Uterus (tissue), 4 donors: Measurements from ENCODE around the gene CNTNAP5. TPM values are rescaled to one million over a fixed set of nuclear protein-coding genes. Genes with fewer than 3 reads are reported as not detected.

Source experiments
- DNase-seq, 2 donors: peaks; one replicate each; pipeline ENCODE4 v3.0.0-alpha.2; 2019 to 2020
- H3K27ac ChIP-seq, 2 donors: fragments of 200-600 bp; sonication (generic); 1 replicate in 1 of 2; 2 replicates in 1 of 2; pipeline ENCODE4 v1.5.1; 2016 to 2018
- H3K27me3 ChIP-seq, 2 donors: fragments of 200-600 bp; sonication (generic); one replicate each; pipeline ENCODE4 v1.5.1; 2018 to 2019; ENCODE audit warnings: control low read depth in 1 of 2
- H3K36me3 ChIP-seq, 2 donors: fragments of 200-600 bp; sonication (generic); one replicate each; pipeline ENCODE4 v1.5.1; 2019; ENCODE audit warnings: control low read depth in 1 of 2
- H3K4me1 ChIP-seq, 2 donors: fragments of 200-600 bp; sonication (generic); one replicate each; pipeline ENCODE4 v1.5.1; 2018 to 2019; ENCODE audit warnings: control low read depth in 1 of 2
- H3K4me3 ChIP-seq, 2 donors: fragments of 200-600 bp; sonication (generic); 1 replicate in 1 of 2; 2 replicates in 1 of 2; pipeline ENCODE4 v1.5.1; 2018 to 2019; ENCODE audit warnings: mild to moderate bottlenecking in 1 of 2
- H3K9me3 ChIP-seq, 2 donors: fragments of 200-600 bp; sonication (generic); one replicate each; pipeline ENCODE4 v1.5.1; 2019; ENCODE audit warnings: control low read depth in 1 of 2
- POLR2A ChIP-seq, 2 donors: fragments of 450-650 bp; IDR thresholded peaks; one replicate each; pipeline ENCODE4 v1.6.1; 2016; ENCODE audit warnings: antibody characterized with exemption in 2 of 2, mild to moderate bottlenecking in 1 of 2, moderate library complexity in 1 of 2
- intact Hi-C: fragments of 100-400 bp; cut with DNase I; formaldehyde crosslinking; loops from one replicate; pipeline ENCODE4 v1.15.1; 2023; ENCODE audit warnings: low total_unique reads
- total RNA-seq, 4 donors: library from RNA; depleted of rRNA in 3 of 4; stranded (reverse); fragments of >200 nt in 3 of 4; gene quantifications; one replicate each; pipeline versions ENCODE4 v1.1.0 to v1.2.4, GENCODE V29; 2014 to 2023
- TF ChIP-seq, protein P1 (sequence below), 4 experiments: fragments of 200-600 bp in 2 of 4; fragments of 450-650 bp in 2 of 4; sonication (generic) in 2 of 4; IDR thresholded peaks; one replicate each; pipeline ENCODE4 v1.5.1; 2016 to 2019; ENCODE audit warnings: antibody characterized with exemption in 4 of 4, mild to moderate bottlenecking in 2 of 4, moderate library complexity in 1 of 4
- donor health status: DM: yes; HTN: yes; CAD: no.

Gene CNTNAP5
- total RNA-seq, 4 donors from 2014 or later, result 1.4 TPM; not detected in 3

DNA sequence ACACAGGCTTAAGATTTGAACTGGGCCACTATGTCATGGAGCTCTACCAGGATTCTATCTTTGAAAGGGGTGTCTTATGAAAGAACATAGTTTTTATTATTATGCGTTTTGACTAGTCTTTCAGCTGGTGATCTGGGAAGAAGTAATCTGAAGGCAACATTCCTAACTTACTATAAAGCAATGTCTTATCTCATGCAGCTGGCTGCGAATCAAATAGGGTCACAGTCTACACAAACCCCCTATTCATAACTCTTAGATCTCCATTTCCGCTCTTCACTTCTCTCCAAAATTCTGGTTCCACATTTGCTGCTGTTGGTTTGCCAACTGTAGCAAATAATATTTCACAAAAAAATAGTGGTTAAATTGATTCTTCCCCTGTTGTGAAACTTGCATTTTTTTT lies 813.3 kb downstream of the CNTNAP5 start:
- Histone ChIP-seq H3K4me1 (no peaks in the 10 kb centered on the region), H3K27me3 (no peaks in the 10 kb centered on the region), H3K9me3 (no peaks in the 10 kb centered on the region), H3K36me3 (no peaks in the 10 kb centered on the region), H3K27ac (no peak overlapping the region), H3K4me3 (no peak overlapping the region)
- DNase-seq, result no peak
- intact Hi-C loops, result no loop called here
- TF ChIP-seq, protein P1, sequence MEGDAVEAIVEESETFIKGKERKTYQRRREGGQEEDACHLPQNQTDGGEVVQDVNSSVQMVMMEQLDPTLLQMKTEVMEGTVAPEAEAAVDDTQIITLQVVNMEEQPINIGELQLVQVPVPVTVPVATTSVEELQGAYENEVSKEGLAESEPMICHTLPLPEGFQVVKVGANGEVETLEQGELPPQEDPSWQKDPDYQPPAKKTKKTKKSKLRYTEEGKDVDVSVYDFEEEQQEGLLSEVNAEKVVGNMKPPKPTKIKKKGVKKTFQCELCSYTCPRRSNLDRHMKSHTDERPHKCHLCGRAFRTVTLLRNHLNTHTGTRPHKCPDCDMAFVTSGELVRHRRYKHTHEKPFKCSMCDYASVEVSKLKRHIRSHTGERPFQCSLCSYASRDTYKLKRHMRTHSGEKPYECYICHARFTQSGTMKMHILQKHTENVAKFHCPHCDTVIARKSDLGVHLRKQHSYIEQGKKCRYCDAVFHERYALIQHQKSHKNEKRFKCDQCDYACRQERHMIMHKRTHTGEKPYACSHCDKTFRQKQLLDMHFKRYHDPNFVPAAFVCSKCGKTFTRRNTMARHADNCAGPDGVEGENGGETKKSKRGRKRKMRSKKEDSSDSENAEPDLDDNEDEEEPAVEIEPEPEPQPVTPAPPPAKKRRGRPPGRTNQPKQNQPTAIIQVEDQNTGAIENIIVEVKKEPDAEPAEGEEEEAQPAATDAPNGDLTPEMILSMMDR (IDR thresholded peaks at IDR 0.05), result no peak
- TF ChIP-seq POLR2A (IDR thresholded peaks at IDR 0.05), result no peak

DNA sequence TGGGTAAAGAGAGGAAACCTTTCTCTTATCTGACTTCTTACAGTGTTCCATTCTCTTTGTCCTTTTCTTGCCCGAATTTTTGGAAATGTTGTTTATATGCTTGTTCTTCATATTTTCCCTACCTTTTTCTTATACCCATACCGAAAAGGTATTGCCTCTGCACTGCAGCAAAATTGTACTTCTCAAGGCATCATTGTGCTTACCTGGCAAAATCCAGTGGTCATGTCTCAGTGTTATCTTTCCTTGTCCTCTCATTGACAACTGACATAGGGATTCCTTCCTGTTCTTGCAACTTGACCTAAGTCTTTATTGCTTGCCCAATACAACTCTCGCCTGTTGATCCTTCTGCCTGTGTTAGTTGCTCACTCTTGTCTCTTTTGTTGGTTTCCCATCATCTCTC lies 842.2 kb downstream of the CNTNAP5 start:
- Histone ChIP-seq H3K4me3 (no peak overlapping the region), H3K36me3 (no peaks in the 10 kb centered on the region), H3K27ac (no peak overlapping the region), H3K9me3 (no peaks in the 10 kb centered on the region), H3K4me1 (no peaks in the 10 kb centered on the region), H3K27me3 (no peaks in the 10 kb centered on the region)
- no peak for DNase-seq
- TF ChIP-seq, protein P1 (IDR thresholded peaks at IDR 0.05), result no peak
- TF ChIP-seq POLR2A (IDR thresholded peaks at IDR 0.05), result no peak
- intact Hi-C loops, result no loop called here

DNA sequence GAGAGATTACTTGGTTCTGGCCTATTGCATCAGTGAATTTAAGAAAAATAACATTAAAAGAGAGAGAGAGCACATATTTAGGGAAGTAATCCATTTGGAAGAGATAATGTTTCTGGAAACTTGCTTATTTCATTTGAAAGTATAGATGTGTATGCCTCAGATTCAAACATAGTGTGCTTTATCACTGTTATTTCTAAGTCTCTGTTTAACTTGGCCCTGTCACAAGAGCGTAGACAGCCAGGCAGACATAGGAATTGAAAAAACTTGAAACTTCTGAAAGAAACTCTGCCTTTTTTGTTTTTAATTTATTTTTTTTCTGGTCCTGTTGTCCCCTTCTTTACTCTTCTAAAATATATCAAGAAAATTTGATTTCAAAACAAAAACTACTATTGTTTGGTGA lies 849.1 kb downstream of the CNTNAP5 start:
- Histone ChIP-seq H3K4me3 (no peak overlapping the region), H3K27ac (no peak overlapping the region), H3K27me3 (no peaks in the 10 kb centered on the region), H3K36me3 (no peaks in the 10 kb centered on the region), H3K9me3 (no peaks in the 10 kb centered on the region), H3K4me1 (no peaks in the 10 kb centered on the region)
- DNase-seq, result no peak
- no peak for TF ChIP-seq POLR2A (IDR thresholded peaks at IDR 0.05)
- intact Hi-C loops, result no loop called here

DNA sequence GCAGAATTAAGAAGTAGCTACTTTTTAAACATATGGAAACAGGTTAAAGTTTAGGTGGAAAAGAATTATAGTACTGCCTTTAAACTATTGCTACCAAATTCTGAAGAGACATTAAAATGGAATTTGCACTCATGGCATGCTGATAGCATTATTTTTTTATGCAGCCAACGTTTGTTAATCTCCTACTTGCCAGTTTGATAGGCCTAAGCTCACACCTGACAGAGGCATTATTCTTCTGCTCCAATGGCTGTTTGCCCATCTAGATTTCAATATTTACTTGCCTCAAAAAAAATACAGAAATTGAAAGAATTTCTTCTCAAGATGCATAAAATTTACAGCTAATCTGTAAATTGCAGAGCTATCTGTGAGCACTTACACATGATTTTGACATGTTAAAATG lies 849.6 kb downstream of the CNTNAP5 start:
- Histone ChIP-seq H3K4me3 (no peak overlapping the region), H3K4me1 (no peaks in the 10 kb centered on the region), H3K9me3 (no peaks in the 10 kb centered on the region), H3K36me3 (no peaks in the 10 kb centered on the region), H3K27me3 (no peaks in the 10 kb centered on the region), H3K27ac (no peak overlapping the region)
- intact Hi-C loops, result no loop called here
- TF ChIP-seq, protein P1 (IDR thresholded peaks at IDR 0.05), result no peak
- no peak for TF ChIP-seq POLR2A (IDR thresholded peaks at IDR 0.05)
- DNase-seq, result no peak

DNA sequence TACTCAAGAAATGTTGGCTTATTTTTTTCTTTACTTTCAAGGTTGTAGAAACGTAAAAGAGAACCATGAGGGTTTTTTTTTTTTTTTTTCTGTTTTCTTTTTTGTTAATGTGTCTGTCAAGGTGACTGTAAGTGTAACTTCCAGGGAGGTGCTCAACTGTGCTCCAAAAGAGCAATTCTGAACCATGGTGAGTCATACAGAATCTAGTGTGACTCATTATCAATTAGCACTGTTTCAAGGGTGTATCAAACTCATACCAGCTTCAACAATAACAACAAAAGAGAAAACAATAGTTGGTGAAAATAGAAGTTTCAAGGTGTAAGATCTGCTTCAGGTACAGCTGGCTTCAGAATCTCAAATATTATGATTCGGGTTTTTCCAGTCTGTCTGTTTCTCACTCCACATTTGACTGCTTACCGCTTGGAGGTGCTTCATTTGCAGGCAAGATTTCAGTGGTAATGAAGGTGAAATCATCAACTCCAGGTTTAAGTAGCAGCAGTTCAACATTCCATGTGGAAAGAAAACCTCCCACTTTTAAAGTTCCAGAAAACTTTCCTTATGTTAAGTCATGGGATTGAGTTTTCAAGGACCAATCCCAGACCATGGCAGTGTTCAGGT lies 850.6 kb downstream of the CNTNAP5 start:
- no peak for TF ChIP-seq POLR2A (IDR thresholded peaks at IDR 0.05)
- TF ChIP-seq, protein P1 (IDR thresholded peaks at IDR 0.05), result no peak
- no peak for DNase-seq
- no peak overlapping the region for H3K4me3 ChIP-seq

DNA sequence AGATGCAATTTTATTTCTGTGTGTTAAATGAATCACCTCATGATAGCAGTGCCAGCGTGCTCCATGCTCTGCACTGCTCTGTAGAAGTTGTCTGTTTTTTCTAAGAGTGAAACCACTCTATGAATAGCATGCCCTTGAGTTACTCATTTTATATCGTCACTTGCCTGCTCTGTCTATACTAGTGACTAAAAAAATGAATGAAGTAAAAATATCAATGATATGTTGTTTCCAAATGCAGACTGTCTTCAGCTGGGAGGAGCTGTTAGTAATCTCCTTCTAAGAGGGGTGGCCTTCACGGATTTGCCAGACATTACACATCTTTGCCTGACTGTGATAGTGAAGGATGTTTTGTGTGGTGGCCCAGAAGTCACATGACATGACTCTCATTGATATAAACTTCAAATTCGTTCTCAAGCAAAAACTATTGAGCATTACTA lies 852.1 kb downstream of the CNTNAP5 start:
- no peaks in the 10 kb centered on the region for H3K36me3 ChIP-seq
- no peak for DNase-seq
- H3K9me3 ChIP-seq, result no peaks in the 10 kb centered on the region
- H3K4me3 ChIP-seq, result no peak overlapping the region
- no peaks in the 10 kb centered on the region for H3K4me1 ChIP-seq
- H3K27ac ChIP-seq, result no peak overlapping the region
- intact Hi-C loops, result no loop called here
- H3K27me3 ChIP-seq, result no peaks in the 10 kb centered on the region
- TF ChIP-seq POLR2A (IDR thresholded peaks at IDR 0.05), result no peak
- TF ChIP-seq, protein P1 (IDR thresholded peaks at IDR 0.05), result no peak

More for the DNA sequence above, 850.6 kb downstream of the CNTNAP5 start:
- no peaks in the 10 kb centered on the region for H3K4me1 ChIP-seq
- H3K9me3 ChIP-seq, result no peaks in the 10 kb centered on the region
- no peaks in the 10 kb centered on the region for H3K27me3 ChIP-seq
- no peak overlapping the region for H3K27ac ChIP-seq
- intact Hi-C loops, result no loop called here
- no peaks in the 10 kb centered on the region for H3K36me3 ChIP-seq
